Retinal pigment epithelial cell (primary cell): ENCODE measurements around the gene RAB15.

Source experiments
- DNase-seq: peaks from one replicate; pipeline ENCODE4 v3.0.0-alpha.2; 2010; ENCODE audit warnings: low read depth
- H3K4me3 ChIP-seq: 2 replicates; pipeline ENCODE4 v1.5.1; 2011; ENCODE audit warnings: mild to moderate bottlenecking, low read length, control low read depth, moderate library complexity
- CTCF ChIP-seq: conservative IDR thresholded peaks from 2 replicates; pipeline ENCODE4 v1.5.1; 2011; ENCODE audit warnings: low read depth, low read length, control low read depth, inconsistent platforms

Gene RAB15

GRCh38 chr14:64998455-64998931 lies 26.4 kb upstream of the RAB15 start:
- TF ChIP-seq CTCF: no peak
- DNase-seq: no peak
- no peak overlapping the region for H3K4me3 ChIP-seq

- TF ChIP-seq CTCF: no peak
- H3K4me3 ChIP-seq: no peak overlapping the region
- no peak for DNase-seq
Observed at GRCh38 chr14:64997108-64997794, 25.1 kb upstream of the RAB15 start.

- no peak for DNase-seq
- TF ChIP-seq CTCF: no peak
- no peak overlapping the region for H3K4me3 ChIP-seq
Observed at GRCh38 chr14:64995291-64995690, 23.2 kb upstream of the RAB15 start.

GRCh38 chr14:64994540-64994939 lies 22.4 kb upstream of the RAB15 start:
- no peak for TF ChIP-seq CTCF
- H3K4me3 ChIP-seq: no peak overlapping the region
- DNase-seq: no peak

GRCh38 chr14:64993266-64993930 lies 21.3 kb upstream of the RAB15 start:
- DNase-seq: no peak
- no peak for TF ChIP-seq CTCF
- no peak overlapping the region for H3K4me3 ChIP-seq

GRCh38 chr14:64992328-64992885 lies 20.3 kb upstream of the RAB15 start:
- no peak for DNase-seq
- no peak overlapping the region for H3K4me3 ChIP-seq
- no peak for TF ChIP-seq CTCF
